COLO668 (cell line): Measurements from ENCODE around the gene SUCLA2.
"Not testable (repeated sequence)": the region's sequence is repeated elsewhere in the genome, so short reads cannot be mapped to it uniquely, and the experiment has no call there.

ENCODE experiments used
- DNase-seq: peaks from one replicate; lab custom pipeline; 2025; ENCODE audit not compliant: unreplicated experiment; lab: John Stamatoyannopoulos, UW

Gene SUCLA2

GRCh38 chr13:48001114-48001881, at the start of gene SUCLA2:
TSS of gene SUCLA2 (minus strand) at chr13:48001273. CDS start at chr13:48001269, 4 bp downstream.
- DNase-seq = peak; percentile 100

GRCh38 chr13:48050550-48050949, 49.5 kb upstream of the SUCLA2 start:
- no peak for DNase-seq

GRCh38 chr13:48043789-48044503, 42.9 kb upstream of the SUCLA2 start:
- no peak for DNase-seq

- DNase-seq = no peak
Measured at GRCh38 chr13:48042894-48043293, 41.8 kb upstream of the SUCLA2 start.

GRCh38 chr13:48040896-48041295, 39.8 kb upstream of the SUCLA2 start:
- no peak for DNase-seq

- no peak for DNase-seq
Measured at GRCh38 chr13:48040049-48040448, 39.0 kb upstream of the SUCLA2 start.

- no peak for DNase-seq
Measured at GRCh38 chr13:48038761-48039160, 37.7 kb upstream of the SUCLA2 start.

- peak; percentile 100 for DNase-seq
Measured at GRCh38 chr13:48037346-48038173, 36.5 kb upstream of the SUCLA2 start, which contains the start of gene NUDT15. TSS of gene NUDT15 (plus strand) at chr13:48037726. CDS start at chr13:48037747, 21 bp downstream.

- DNase-seq = no peak
Measured at GRCh38 chr13:48029859-48030258, 28.8 kb upstream of the SUCLA2 start.

- no peak for DNase-seq
Measured at GRCh38 chr13:48028066-48028465, 27.0 kb upstream of the SUCLA2 start.

- DNase-seq = no peak
Measured at GRCh38 chr13:48019796-48020195, 18.7 kb upstream of the SUCLA2 start.

- DNase-seq = no peak
Measured at GRCh38 chr13:48018637-48019036, 17.6 kb upstream of the SUCLA2 start.

GRCh38 chr13:48014359-48014758, 13.3 kb upstream of the SUCLA2 start:
- DNase-seq = no peak

GRCh38 chr13:48012668-48013067, 11.6 kb upstream of the SUCLA2 start:
- no peak for DNase-seq

- DNase-seq = no peak
Measured at GRCh38 chr13:48010698-48011097, 9.6 kb upstream of the SUCLA2 start.

- no peak for DNase-seq
Measured at GRCh38 chr13:48009284-48009683, 8.2 kb upstream of the SUCLA2 start.

- no peak for DNase-seq
Measured at GRCh38 chr13:48006396-48006795, 5.3 kb upstream of the SUCLA2 start.

GRCh38 chr13:48004201-48004600, 3.1 kb upstream of the SUCLA2 start:
- no peak for DNase-seq

GRCh38 chr13:48001999-48002398, 926 bp upstream of the SUCLA2 start:
- DNase-seq = not testable (repeated sequence)

GRCh38 chr13:48000559-48001113, 437 bp downstream of the SUCLA2 start:
- peak; percentile 61 for DNase-seq

- no peak for DNase-seq
Measured at GRCh38 chr13:47999973-48000372, 1.1 kb downstream of the SUCLA2 start.
